GM04504 (cell line): ENCODE results near the gene CNR2.
"Not testable (repeated sequence)": the region's sequence is repeated elsewhere in the genome, so short reads cannot be mapped to it uniquely, and the experiment has no call there.

Experiments
- DNase-seq: peaks from one replicate; pipeline ENCODE4 v3.0.0-alpha.2; 2012; ENCODE audit warnings: low read depth

CNR2 gene

GRCh38 chr1:23885222-23885621 is 27.9 kb downstream of the CNR2 start:
- DNase-seq, result no peak

- DNase-seq, result no peak
Measured at GRCh38 chr1:23882746-23883145, 30.4 kb downstream of the CNR2 start.

GRCh38 chr1:23879809-23880208 is 33.4 kb downstream of the CNR2 start:
- no peak for DNase-seq

- no peak for DNase-seq
Measured at GRCh38 chr1:23878668-23879067, 34.5 kb downstream of the CNR2 start.

- DNase-seq, result no peak
Measured at GRCh38 chr1:23875382-23875781, 37.8 kb downstream of the CNR2 start.

GRCh38 chr1:23872421-23872820 is 40.7 kb downstream of the CNR2 start:
- DNase-seq, result no peak

GRCh38 chr1:23869051-23869450 is 44.1 kb downstream of the CNR2 start:
- DNase-seq, result no peak

GRCh38 chr1:23868557-23869016 is 44.6 kb downstream of the CNR2 start:
- no peak for DNase-seq

GRCh38 chr1:23867895-23868556 is 45.1 kb downstream of the CNR2 start, which contains the start of gene FUCA1:
TSS of gene FUCA1 (minus strand) at chr1:23868290. CDS start at chr1:23868286, 4 bp downstream.
- DNase-seq, result peak; percentile 56

GRCh38 chr1:23867542-23867894 is 45.6 kb downstream of the CNR2 start:
- DNase-seq, result no peak

- DNase-seq, result no peak
Measured at GRCh38 chr1:23865543-23865930, 47.6 kb downstream of the CNR2 start.

- DNase-seq, result no peak
Measured at GRCh38 chr1:23864801-23865542, 48.2 kb downstream of the CNR2 start.

GRCh38 chr1:23862640-23863039 is 50.5 kb downstream of the CNR2 start:
- no peak for DNase-seq

- DNase-seq, result no peak
Measured at GRCh38 chr1:23854568-23854967, 58.6 kb downstream of the CNR2 start.

- DNase-seq, result not testable (repeated sequence)
Measured at GRCh38 chr1:23853124-23853523, 60.0 kb downstream of the CNR2 start.

- not testable (repeated sequence) for DNase-seq
Measured at GRCh38 chr1:23851406-23851805, 61.8 kb downstream of the CNR2 start.

- no peak for DNase-seq
Measured at GRCh38 chr1:23848673-23849616, 64.2 kb downstream of the CNR2 start.

- not testable (repeated sequence) for DNase-seq
Measured at GRCh38 chr1:23847482-23848095, 65.6 kb downstream of the CNR2 start.

- DNase-seq, result no peak
Measured at GRCh38 chr1:23845163-23845562, 68.0 kb downstream of the CNR2 start.

GRCh38 chr1:23843644-23844043 is 69.5 kb downstream of the CNR2 start:
- DNase-seq, result no peak

- peak; percentile 8 for DNase-seq
Measured at GRCh38 chr1:23838401-23838866, 74.7 kb downstream of the CNR2 start.

- DNase-seq, result no peak
Measured at GRCh38 chr1:23837908-23838307, 75.3 kb downstream of the CNR2 start.
